ENCODE results near the gene COA1.

- TF ChIP-seq POLR2A (IDR thresholded peaks at IDR 0.05) (no peak), CTCF (IDR thresholded peaks at IDR 0.05) (no peak), POLR2AphosphoS5 (IDR thresholded peaks at IDR 0.05) (no peak)
These were observed 86.3 kb downstream of the COA1 start for GRCh38 chr7:43642897-43643630.

Measured in prostate gland (tissue), 2 donors.